Neural cell (in vitro differentiated cells): Measurements from ENCODE around the gene NUTM2A. TPM values are rescaled to one million over a fixed set of nuclear protein-coding genes. Genes with fewer than 3 reads are reported as not detected.
"Not testable (repeated sequence)": the region's sequence is repeated elsewhere in the genome, so short reads cannot be mapped to it uniquely, and the experiment has no call there.

Source experiments
- H2AFZ ChIP-seq: fragments of 200-600, 300-800 bp; sonication (generic), shearing (Covaris generic); 2 replicates; pipeline ENCODE4 v1.6.0; 2014; ENCODE audit warnings: low read depth, mild to moderate bottlenecking, antibody characterized with exemption, low read length, moderate library complexity
- H3F3A ChIP-seq: fragments of 200-600 bp; shearing (Covaris generic); 2 replicates; pipeline ENCODE4 v1.6.1; 2016; ENCODE audit warnings: mild to moderate bottlenecking, moderate library complexity, mixed read lengths, antibody characterized with exemption, low read length; ENCODE audit not compliant: insufficient read depth, poor library complexity, severe bottlenecking
- H3K27ac ChIP-seq: fragments of 200-600, 300-800 bp; sonication (generic), shearing (Covaris generic); 2 replicates; pipeline ENCODE4 v1.5.1; 2014; ENCODE audit warnings: mild to moderate bottlenecking, low read length, moderate library complexity
- H3K27me3 ChIP-seq: fragments of 300-800, 200-600 bp; sonication (generic), shearing (Covaris generic); 2 replicates; pipeline ENCODE4 v1.6.0; 2014; ENCODE audit warnings: mild to moderate bottlenecking, low read depth, low read length, moderate library complexity; ENCODE audit not compliant: insufficient read depth
- H3K36me3 ChIP-seq: fragments of 300-800, 200-600 bp; sonication (generic), shearing (Covaris generic); 2 replicates; pipeline ENCODE4 v1.5.1; 2014; ENCODE audit warnings: mild to moderate bottlenecking, antibody characterized with exemption, low read length, moderate library complexity; ENCODE audit not compliant: insufficient read depth
- H3K4me2 ChIP-seq: fragments of 300-800, 200-600 bp; sonication (generic), shearing (Covaris generic); 2 replicates; pipeline ENCODE4 v1.6.0; 2014; ENCODE audit warnings: mild to moderate bottlenecking, low read length
- H3K4me3 ChIP-seq: fragments of 300-800, 200-600 bp; sonication (generic), shearing (Covaris generic); 2 replicates; pipeline ENCODE4 v1.5.1; 2014; ENCODE audit warnings: mild to moderate bottlenecking, low read length, moderate library complexity
- H3K79me2 ChIP-seq: fragments of 200-600 bp; shearing (Covaris generic); replicated peaks from 2 replicates; pipeline ENCODE4 v1.6.0; 2014; ENCODE audit warnings: mild to moderate bottlenecking, low read length, moderate library complexity; ENCODE audit not compliant: insufficient read depth
- H3K9ac ChIP-seq: fragments of 300-800, 200-600 bp; sonication (generic), shearing (Covaris generic); 2 replicates; pipeline ENCODE4 v1.6.1; 2016; ENCODE audit warnings: mild to moderate bottlenecking, low read length, mixed read lengths
- H3K9me2 ChIP-seq: fragments of 200-600 bp; shearing (Covaris generic); 2 replicates; pipeline ENCODE4 v1.6.1; 2016; ENCODE audit warnings: mild to moderate bottlenecking, low read length, mixed read lengths; ENCODE audit not compliant: insufficient read depth
- H3K9me3 ChIP-seq: fragments of 200-600, 300-800 bp; sonication (generic), shearing (Covaris generic); 2 replicates; pipeline ENCODE4 v1.6.1; 2016; ENCODE audit warnings: mild to moderate bottlenecking, mixed run types, low read length, moderate library complexity, mixed read lengths
- H4K20me1 ChIP-seq: fragments of 200-600 bp; shearing (Covaris generic); 2 replicates; pipeline ENCODE4 v1.6.1; 2016; ENCODE audit warnings: mild to moderate bottlenecking, mixed run types; ENCODE audit not compliant: insufficient read depth
- polyA plus RNA-seq: library from polyadenylated mRNA; depleted of rRNA; stranded (reverse); fragments of >200 nt; gene quantifications from 2 replicates; pipeline ENCODE4 v1.2.3, GENCODE V29; 2014

NUTM2A gene
- polyA plus RNA-seq, 1 donor from 2014 or later = 3.0 TPM

DNA sequence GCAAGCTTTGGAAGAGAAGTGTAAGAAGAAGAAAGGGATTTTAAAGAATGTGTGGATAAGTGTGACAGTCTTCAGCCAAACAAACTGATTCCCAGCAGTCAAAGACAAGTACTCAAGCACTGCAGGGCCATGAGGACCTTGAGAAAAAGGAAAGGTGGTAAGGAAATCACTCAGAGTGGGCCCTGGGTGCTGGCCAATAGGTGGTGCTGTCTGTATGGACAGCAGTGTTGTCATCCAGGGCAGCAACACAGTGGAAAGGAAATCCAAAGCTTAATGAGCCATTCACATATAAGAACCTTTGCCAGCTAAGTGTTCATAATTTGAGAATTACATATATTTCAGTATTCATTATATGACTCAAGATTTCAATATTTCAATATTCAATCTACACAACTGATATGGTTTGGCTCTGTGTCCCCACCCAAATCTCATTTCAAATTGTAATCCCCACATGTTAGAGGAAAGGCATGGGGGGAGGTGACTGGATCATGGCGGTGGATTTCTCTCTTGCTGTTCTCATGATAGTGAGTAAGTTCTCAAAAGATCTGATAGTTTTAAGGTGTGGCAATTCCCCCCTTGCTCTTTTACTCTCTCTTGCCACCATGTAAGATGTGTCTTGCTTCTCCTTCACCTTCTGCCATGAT lies 55.6 kb downstream of the NUTM2A start:
- H3K36me3 ChIP-seq, H3K27me3 ChIP-seq, H3K27ac ChIP-seq, H3K4me3 ChIP-seq, H3K9ac ChIP-seq, H4K20me1 ChIP-seq, H3K9me2 ChIP-seq, H3K4me2 ChIP-seq, H3F3A ChIP-seq, H3K79me2 ChIP-seq, H3K9me3 ChIP-seq, H2AFZ ChIP-seq: not testable (repeated sequence)

Other genes starting within 250 kb of the NUTM2A start
- not detected in 2 replicates for gene FAM25A, start 205.2 kb upstream of the NUTM2A start, polyA plus RNA-seq
- gene GLUD1, start 130.6 kb upstream of the NUTM2A start, polyA plus RNA-seq = 107 and 110 TPM in 2 replicates
- gene SHLD2, start 130.2 kb upstream of the NUTM2A start, polyA plus RNA-seq = 12.0 and 15.8 TPM in 2 replicates
- gene NUTM2D, start 132.3 kb downstream of the NUTM2A start, polyA plus RNA-seq = 8.2 and 8.3 TPM in 2 replicates